Heart left ventricle (tissue), 16 donors: ENCODE data around the gene ING5. TPM values are rescaled to one million over a fixed set of nuclear protein-coding genes. Genes with fewer than 3 reads are reported as not detected.

Experiments used
- ATAC-seq, 4 donors: fragments of 200-7000 bp; cut with Tn5 transposase; one replicate each; pipeline ENCODE4 v1.9.1; 2020 to 2022; ENCODE audit warnings: moderate library complexity in 4 of 4, mild to moderate bottlenecking in 3 of 4, moderate number of reproducible peaks in 1 of 4
- DNase-seq, 5 donors: peaks; one replicate each; pipeline ENCODE4 v3.0.0-alpha.2; 2020
- H3K27ac ChIP-seq, 12 donors: fragments of 200-600 bp; sonication (generic) in 4 of 12; one replicate each; pipeline versions ENCODE4 v1.5.0 to v1.8.0; 2016 to 2022; ENCODE audit warnings: mild to moderate bottlenecking in 2 of 12
- H3K27me3 ChIP-seq, 9 donors: fragments of 200-600 bp; sonication (generic) in 2 of 9; one replicate each; pipeline versions ENCODE4 v1.5.1 to v1.8.0; 2016 to 2022; ENCODE audit warnings: mild to moderate bottlenecking in 3 of 9
- H3K36me3 ChIP-seq, 9 donors: fragments of 200-600 bp; sonication (generic) in 2 of 9; one replicate each; pipeline versions ENCODE4 v1.5.0 to v1.8.0; 2018 to 2022; ENCODE audit warnings: mild to moderate bottlenecking in 2 of 9
- H3K4me1 ChIP-seq, 12 donors: fragments of 200-600 bp; sonication (generic) in 4 of 12; one replicate each; pipeline versions ENCODE4 v1.5.0 to v1.8.0; 2016 to 2022; ENCODE audit warnings: mild to moderate bottlenecking in 3 of 12
- H3K4me3 ChIP-seq, 12 donors: fragments of 200-600 bp; sonication (generic) in 4 of 12; one replicate each; pipeline versions ENCODE4 v1.5.0 to v1.8.0; 2017 to 2022; ENCODE audit warnings: mild to moderate bottlenecking in 9 of 12, moderate library complexity in 4 of 12
- H3K9me3 ChIP-seq, 12 donors: fragments of 200-600 bp; sonication (generic) in 4 of 12; one replicate each; pipeline versions ENCODE4 v1.5.0 to v1.8.0; 2016 to 2022; ENCODE audit warnings: mild to moderate bottlenecking in 1 of 12
- CTCF ChIP-seq, 12 donors: fragments of 200-600 bp; sonication (generic) in 4 of 12; IDR thresholded peaks; one replicate each; pipeline versions ENCODE4 v1.5.0 to v1.8.0; 2018 to 2022; ENCODE audit warnings: antibody characterized with exemption in 12 of 12, mild to moderate bottlenecking in 5 of 12
- POLR2A ChIP-seq, 2 donors: fragments of 450-650 bp; IDR thresholded peaks; one replicate each; pipeline ENCODE4 v1.6.1; 2017; ENCODE audit warnings: antibody characterized with exemption in 2 of 2, mild to moderate bottlenecking in 2 of 2, moderate library complexity in 2 of 2
- WGBS, 4 donors: extraction: QIAGEN DNeasy Blood & Tissue Kit in 2 of 4; methylation state at CpG; one replicate each; pipeline versions ENCODE4 v1.1.5 to v1.1.7; 2013 to 2018; 5-methylcytosine and 5-hydroxymethylcytosine counted together
- intact Hi-C, 10 donors: fragments of 100-400 bp; cut with DNase I; formaldehyde crosslinking; loops; one replicate each; pipeline versions ENCODE4 v1.11.1 to v1.14.2; 2022
- polyA plus RNA-seq, 2 donors: library from polyadenylated mRNA; stranded (reverse); fragments of 200-250 nt; gene quantifications; one replicate each; pipeline ENCODE4 v1.2.3, GENCODE V29; 2013
- total RNA-seq, 9 donors: library from RNA; depleted of rRNA in 2 of 9; stranded (reverse); fragments of >200 nt in 2 of 9; fragmentation: NEBNext Ultra II Directional in 3 of 9; extraction: Animal tissue kit (Norgen Biotek cat#: 25700) in 3 of 9; gene quantifications; one replicate each; pipeline versions ENCODE4 v1.1.0 to v1.2.4, GENCODE V29; 2016 to 2023
- donor health status: ischemic (EF 13 %, LVEDD 7.1; RV severe dilation, severe dysfunction).
- donor health status: healthy with polysubstance abuse.
- donor health status: DM: no; HTN: yes; CAD: no.
- donor health status: DM: no; HTN: no; CAD: no.
- donor health status: ischemic (EF 25% LVEDD 6.9; RV normal size, moderate dysfunction).
- donor health status: ischemic (EF 25% LVEDD 5.7; RV mildly dilated, moderate dysfunction).
- donor health status: healthy.
- donor health status: DM: yes; HTN: yes; CAD: no.
- donor health status: ischemic (EF 35%, LVEDD 5.7; RV mildly dilated, moderate dysfunction).
- donor health status: nonischemic (EF 11% LVEDD 7.7; RV severe dilation, severe dysfunction).
- donor health status: DM: yes; HTN: yes; CAD: no.
- donor health status: PGD.
- donor health status: ischemic (EF 29% LVEDD 5.4; RV normal size, mild dysfunction).
- donor health status: nonischemic (EF 23%, LVEDD 6.1; RV moderate dilation, normal function).

Gene ING5
- total and polyA plus RNA-seq, 11 donors, result 11.8 to 29.3 (median 18.2) TPM

- Histone ChIP-seq H3K4me1 (peaks cover 4 to 32% (median 20%) of the 10 kb centered on the region in 12 donors), H3K9me3 (no peaks in the 10 kb centered on the region), H3K4me3 (no peak overlapping the region), H3K36me3 (peaks cover 0 to 56% (median 34%) of the 10 kb centered on the region in 9 donors), H3K27ac (no peak overlapping the region), H3K27me3 (no peaks in the 10 kb centered on the region)
- intact Hi-C loops, result no loop called here
- no peak for ATAC-seq
- WGBS, 4 donors, result 78 to 90% (median 86%) methylated on average over 6 of the region's 6 CpGs
- TF ChIP-seq POLR2A (IDR thresholded peaks at IDR 0.05) (no peak), CTCF (IDR thresholded peaks at IDR 0.05) (no peak)
- no peak for DNase-seq
Observed at GRCh38 chr2:241690202-241690717, 11.6 kb upstream of the ING5 start.

- no peak overlapping the region for H3K4me3 ChIP-seq
- TF ChIP-seq POLR2A (IDR thresholded peaks at IDR 0.05) (no peak), CTCF (IDR thresholded peaks at IDR 0.05) (no peak)
- no peak overlapping the region for H3K27ac ChIP-seq
- intact Hi-C loops, result no loop called here
- DNase-seq (no peak), ATAC-seq (no peak)
- no peaks in the 10 kb centered on the region for H3K27me3 ChIP-seq
- WGBS, 4 donors, result 90 to 94% (median 91%) methylated on average over 6 of the region's 6 CpGs
- peaks cover 0 to 63% (median 41%) of the 10 kb centered on the region in 9 donors for H3K36me3 ChIP-seq
- H3K4me1 ChIP-seq, result peaks cover 4 to 21% (median 13%) of the 10 kb centered on the region in 12 donors
- no peaks in the 10 kb centered on the region for H3K9me3 ChIP-seq
Observed at GRCh38 chr2:241692448-241692847, 9.4 kb upstream of the ING5 start.

- ATAC-seq (no peak), DNase-seq (no peak)
- no peak overlapping the region for H3K4me3 ChIP-seq
- 94 to 97% (median 96%) methylated on average over 4 of the region's 4 CpGs for WGBS, 4 donors
- no peak for TF ChIP-seq CTCF (IDR thresholded peaks at IDR 0.05)
- TF ChIP-seq POLR2A (IDR thresholded peaks at IDR 0.05), result no peak
- no peaks in the 10 kb centered on the region for H3K9me3 ChIP-seq
- H3K27ac ChIP-seq, result no peak overlapping the region
- peaks cover 0 to 49% (median 31%) of the 10 kb centered on the region in 9 donors for H3K36me3 ChIP-seq
- intact Hi-C loops, result no loop called here
- H3K27me3 ChIP-seq, result no peaks in the 10 kb centered on the region
- H3K4me1 ChIP-seq, result peaks cover 0 to 1% (median 0%) of the 10 kb centered on the region in 12 donors
Observed at GRCh38 chr2:241695651-241696050, 6.2 kb upstream of the ING5 start.

- ATAC-seq (no peak), DNase-seq (no peak)
- 2 to 8% (median 6%) methylated on average over 17 of the region's 17 CpGs for WGBS, 4 donors
Observed at GRCh38 chr2:241701149-241701398, 765 bp upstream of the ING5 start.

More at GRCh38 chr2:241701149-241701398, 765 bp upstream of the ING5 start:
- Histone ChIP-seq H3K4me3 (peak overlapping the region; percentile 52 to 99 (median 84)), H3K27me3 (no peaks in the 10 kb centered on the region), H3K36me3 (peaks cover 0 to 20% (median 15%) of the 10 kb centered on the region in 9 donors), H3K9me3 (no peaks in the 10 kb centered on the region), H3K4me1 (peaks cover 0 to 21% (median 14%) of the 10 kb centered on the region in 12 donors), H3K27ac (peak overlapping the region in 9 of 12 donors; percentile 83 to 97 (median 91))
- TF ChIP-seq CTCF (IDR thresholded peaks at IDR 0.05) (peak in 8 of 12 donors; percentile 6 to 54 (median 30)), POLR2A (IDR thresholded peaks at IDR 0.05) (no peak)
- intact Hi-C loops, result loop anchor here in 2 of 10 donors (2.0 to 10.0 kb wide), 2 partner anchors 14 to 174 kb away; partner anchors contain the start of gene DTYMK (in 1 of the 2)
